GM12801 (cell line): ENCODE data around the gene TENM4.

Experiments used
- CTCF ChIP-seq: IDR thresholded peaks from one replicate; pipeline ENCODE4 v1.5.1; 2011; ENCODE audit warnings: control low read depth; ENCODE audit not compliant: insufficient read length; ENCODE audit errors: extremely low read depth

TENM4 gene

GRCh38 chr11:78659326-78660270 lies 781.2 kb downstream of the TENM4 start:
- no peak for TF ChIP-seq CTCF

DNA sequence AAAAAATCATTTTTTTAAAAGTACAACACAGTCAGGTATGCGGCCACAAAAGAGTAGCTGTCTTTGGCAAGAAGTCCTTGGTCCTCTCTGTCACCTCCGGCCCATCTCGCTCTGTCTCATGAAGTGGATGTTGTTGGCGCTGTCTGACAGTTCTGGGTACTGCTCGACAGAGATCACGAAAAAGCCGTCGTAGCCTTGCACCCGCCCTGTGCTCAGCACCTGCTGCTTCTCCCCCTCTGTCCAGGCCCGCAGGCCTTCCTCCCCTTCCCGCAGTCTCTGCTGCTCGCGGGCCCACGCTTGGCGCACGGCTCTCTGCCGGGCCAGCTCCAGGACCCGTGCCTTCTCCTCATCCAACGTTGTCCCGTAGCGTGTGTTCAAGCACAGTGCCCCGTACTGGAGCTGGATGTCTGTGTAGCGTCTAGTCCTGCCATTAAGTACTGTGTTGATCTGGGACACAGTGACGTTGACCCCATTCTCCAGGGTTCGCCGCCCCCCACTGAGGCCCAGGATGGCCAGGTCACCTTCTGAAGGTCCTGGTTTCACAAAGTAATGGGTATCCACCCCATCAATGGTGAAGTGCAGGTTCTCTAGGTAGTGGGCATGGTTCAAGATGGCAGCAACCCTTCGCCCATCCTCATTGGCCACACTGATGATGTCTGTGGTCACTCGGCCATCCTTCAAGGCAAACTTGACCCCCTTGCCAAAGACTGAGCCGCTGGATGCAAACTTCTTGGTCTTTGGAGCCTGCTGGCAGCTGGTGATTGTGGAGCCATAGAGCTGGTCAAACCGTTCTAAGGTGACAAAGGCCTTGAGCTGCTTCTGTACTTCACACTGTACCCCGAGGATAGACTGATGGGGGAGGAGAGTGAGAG lies 782.6 kb downstream of the TENM4 start:
- TF ChIP-seq CTCF, result no peak

DNA sequence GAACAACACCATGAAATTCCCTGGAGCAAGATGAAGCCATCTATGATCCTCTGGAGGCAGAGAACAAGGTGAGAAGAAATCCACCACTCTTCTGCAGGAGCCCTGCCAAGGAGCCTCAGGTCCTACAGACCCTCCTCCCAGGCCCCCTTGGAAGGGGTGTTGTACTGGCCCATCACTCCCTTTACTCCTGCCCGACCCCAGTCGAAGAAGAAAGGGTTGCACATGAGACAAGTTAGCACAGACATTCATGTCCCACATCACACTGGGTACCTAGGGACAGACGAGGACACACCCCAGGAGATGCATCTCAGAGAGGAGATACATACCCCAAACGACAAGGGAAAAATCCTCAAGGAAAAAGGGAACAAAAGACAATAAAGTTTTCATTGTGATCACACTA lies 783.4 kb downstream of the TENM4 start:
- no peak for TF ChIP-seq CTCF

DNA sequence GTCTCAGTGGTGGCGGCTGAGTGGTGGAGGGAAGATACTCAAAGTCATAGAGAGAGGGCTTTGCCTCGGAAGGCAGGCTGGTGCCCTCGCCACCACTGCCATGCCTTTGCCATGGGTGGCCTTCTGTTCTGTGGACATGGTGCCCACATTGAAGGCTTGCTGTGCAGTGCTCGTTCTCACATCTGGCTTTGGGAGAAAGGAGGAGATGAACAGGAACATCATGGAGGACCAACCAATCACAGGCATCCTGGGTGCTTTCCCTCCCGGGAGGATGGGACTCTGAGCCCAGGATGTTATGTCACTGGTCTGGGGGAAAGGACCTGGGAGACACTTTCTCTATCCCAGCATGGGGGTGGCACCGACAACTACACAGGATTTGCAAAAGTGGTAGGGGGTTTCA lies 783.8 kb downstream of the TENM4 start:
- no peak for TF ChIP-seq CTCF

- no peak for TF ChIP-seq CTCF
Measured at GRCh38 chr11:78656327-78656726, 784.5 kb downstream of the TENM4 start.

DNA sequence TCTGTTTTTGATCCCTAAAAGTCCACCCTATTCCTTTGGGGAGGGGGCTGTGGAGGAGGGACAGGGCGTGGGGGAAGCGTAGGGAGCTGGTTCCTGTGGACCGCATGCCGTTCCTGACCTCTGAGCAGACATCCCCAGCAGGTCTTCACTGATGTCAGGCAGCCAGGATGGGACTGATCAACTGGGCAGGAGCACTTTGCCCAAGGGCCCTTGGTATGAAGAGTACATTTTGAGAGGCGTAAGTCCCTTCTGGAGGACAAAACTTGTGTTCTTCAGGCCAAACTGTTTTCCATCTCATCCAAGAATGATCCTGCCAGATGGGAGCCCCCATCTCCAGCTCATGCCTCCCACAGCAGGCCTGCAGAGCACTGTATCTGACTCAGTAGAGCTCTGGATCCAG lies 785.3 kb downstream of the TENM4 start:
- no peak for TF ChIP-seq CTCF

GRCh38 chr11:78654866-78655265 lies 786.0 kb downstream of the TENM4 start:
- no peak for TF ChIP-seq CTCF
